HG02798 (cell line): Measurements from ENCODE around the gene EPHB3.

ENCODE experiments used
- ATAC-seq: cut with Tn5 transposase; IDR thresholded peaks from one replicate; pipeline ENCODE4 v1.9.1; 2021; ENCODE audit warnings: mild to moderate bottlenecking; ENCODE audit not compliant: unreplicated experiment, poor library complexity

Gene EPHB3

GRCh38 chr3:184594371-184595001 lies 32.9 kb downstream of the EPHB3 start:
- ATAC-seq = no peak

DNA sequence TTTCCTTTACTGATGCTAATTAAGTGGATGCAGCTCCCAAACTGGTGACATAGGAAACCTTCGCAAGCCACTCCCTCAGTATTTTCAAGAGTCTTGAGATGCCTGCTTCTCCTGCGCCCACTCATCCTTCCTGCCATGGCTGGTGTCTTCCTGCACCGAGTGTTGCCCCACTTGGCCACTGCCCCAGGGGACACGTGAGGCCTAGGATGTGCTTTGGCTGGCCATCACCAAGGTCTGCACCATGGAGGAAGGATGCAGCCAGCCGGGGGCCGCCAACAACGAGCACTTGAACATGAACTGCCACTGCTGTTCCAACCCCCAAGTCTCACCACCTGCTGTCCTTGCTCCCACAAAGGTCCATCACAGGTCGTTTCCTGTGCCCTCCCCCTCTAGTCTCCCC lies 34.1 kb downstream of the EPHB3 start:
- ATAC-seq = no peak

DNA sequence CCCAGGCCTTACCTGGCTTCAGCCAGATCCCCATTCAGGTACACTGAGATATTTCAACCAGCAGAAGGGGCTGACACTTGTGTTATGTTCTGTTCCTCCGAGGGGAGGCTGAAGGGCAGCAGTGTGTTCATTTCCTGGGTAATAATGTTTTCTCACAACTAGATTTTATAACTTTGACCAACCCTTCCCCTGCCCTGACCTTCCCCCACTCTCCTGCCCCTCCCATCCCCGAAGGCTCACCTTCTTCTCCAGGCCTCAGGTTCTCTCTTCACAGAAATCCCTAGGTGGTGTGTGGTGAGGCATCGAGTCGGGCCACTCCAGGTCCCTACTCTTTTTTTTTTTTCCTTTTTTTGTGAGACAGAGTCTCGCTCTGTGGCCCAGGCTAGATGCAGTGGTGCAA lies 34.6 kb downstream of the EPHB3 start:
- ATAC-seq = no peak

DNA sequence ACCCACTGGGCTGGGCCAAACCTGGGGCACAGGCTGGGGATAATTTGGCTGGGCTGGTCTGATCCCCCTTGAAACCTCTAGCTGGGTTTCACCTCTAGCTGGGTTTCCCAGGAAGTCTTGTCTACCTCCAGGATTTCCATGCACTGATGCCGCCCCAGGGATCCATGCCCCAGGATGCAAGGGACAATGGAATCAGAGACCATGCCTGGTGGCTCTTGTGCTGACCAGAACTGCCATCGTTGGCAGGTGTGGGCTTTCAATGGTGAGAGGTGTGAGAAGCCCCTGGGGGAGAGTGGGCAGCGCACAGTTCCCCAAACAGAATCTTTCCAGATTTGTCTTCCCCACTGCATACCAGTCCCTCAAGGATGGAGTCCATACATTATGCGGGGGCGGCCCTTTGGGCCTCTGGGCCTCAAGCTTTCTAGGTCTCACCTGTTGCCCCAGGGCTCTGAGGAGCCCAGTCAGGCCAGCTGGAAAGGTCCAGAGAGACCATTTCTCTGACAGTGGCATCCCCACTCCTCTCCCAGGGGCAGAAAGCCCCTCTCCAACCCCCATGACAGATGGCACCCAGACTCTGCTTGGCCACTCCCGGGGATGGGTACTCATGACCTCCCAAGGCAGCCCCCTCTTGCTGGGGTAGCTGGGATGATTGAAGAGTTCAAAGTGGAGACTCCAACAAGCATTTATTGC lies 35.4 kb downstream of the EPHB3 start:
- ATAC-seq = no peak

DNA sequence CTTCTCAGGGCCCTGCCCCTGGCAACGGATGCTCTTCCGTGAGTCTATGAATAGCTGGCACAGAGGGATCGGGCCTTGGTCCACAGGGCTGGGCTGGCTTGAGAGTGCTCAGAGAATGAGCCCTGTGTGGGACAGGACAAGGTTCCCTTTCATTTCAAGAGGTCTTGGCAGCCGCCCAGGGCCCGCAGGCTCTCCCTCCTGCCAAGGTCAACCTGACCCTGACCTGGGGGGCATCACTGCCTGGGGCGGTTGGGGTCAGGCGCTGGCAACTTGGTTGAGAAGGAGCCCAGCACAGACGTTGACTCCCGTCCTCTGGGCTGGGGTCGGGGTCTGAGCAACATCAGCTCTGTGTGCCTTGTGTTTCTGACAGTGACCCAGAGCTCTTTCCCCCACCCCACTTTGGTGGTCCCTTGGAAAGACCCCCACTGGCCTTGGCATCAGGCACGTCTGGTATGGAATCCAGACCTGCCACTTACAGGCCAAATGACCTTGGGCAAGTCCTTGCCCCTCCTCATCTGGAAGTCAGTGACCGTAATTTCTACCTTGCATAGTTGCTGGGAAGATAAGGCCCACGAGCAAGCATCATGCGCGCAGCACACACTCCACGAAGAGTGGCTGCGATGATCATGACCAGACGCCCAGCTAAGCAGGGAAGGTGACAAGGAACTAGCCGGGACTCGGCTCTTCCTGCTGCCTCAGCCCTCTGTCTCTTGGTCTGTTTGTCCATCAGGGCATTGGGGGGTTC lies 36.4 kb downstream of the EPHB3 start:
- ATAC-seq = no peak

GRCh38 chr3:184598574-184598927 lies 37.0 kb downstream of the EPHB3 start:
- no peak for ATAC-seq

DNA sequence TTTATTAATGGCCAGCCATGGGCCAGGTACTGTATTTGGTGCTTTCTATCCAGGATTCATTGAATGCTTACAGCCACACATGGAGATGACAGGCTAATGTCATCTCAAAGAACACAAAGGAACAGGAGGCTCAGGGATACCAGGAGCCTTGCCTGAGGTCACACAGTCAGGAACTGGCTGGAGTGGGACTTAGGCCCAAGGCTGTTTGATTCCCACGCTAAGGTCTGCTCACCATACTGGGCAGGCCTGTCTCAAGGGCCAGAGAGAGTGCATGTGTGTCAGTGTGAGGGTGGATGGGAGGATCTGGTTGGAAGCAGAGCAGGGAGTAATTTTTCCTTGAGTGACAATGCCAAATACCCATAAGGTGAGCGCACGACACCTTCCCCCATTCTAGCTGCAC lies 37.6 kb downstream of the EPHB3 start:
- no peak for ATAC-seq

- no peak for ATAC-seq
Measured at GRCh38 chr3:184600685-184601377, 39.2 kb downstream of the EPHB3 start.

GRCh38 chr3:184601576-184602371 lies 40.2 kb downstream of the EPHB3 start:
- ATAC-seq = no peak

DNA sequence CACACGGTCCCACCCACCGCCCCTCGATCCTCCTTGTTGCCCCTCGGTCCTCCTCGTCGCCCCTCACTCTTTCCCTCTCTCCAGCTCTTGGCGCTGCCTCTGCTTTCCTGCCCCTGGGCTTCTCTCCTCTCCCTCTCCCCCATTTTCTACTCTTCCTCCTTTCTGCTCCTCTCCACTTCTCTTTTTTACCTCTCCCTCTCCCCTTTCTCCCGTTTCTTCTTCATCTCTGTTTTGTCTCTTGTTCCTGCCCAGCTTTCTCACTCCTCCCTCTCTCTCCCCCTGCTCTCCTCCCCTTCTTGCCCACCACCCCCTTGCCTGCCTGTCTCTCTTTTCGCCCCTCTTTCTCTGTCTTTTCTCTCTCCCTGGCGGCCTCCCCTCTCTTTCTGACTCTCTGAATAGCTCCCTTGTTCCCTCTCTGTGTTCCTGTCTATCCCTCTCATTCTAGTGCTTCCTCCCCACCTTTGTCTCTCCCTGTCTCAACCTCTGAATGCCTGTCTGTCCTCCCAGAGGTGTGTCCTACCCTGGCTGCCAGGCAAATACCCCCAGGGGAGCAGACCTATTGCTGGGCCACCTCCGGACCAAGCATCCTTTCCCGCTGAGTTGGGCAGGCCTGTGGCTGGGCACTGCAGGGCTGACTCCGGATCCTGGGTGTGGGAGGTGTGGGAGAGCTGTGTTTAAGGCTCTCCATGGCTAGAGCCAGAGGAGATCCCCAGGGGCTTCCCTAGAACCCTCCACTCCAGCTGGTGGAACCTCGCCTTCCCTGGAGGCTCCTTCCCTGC lies 41.0 kb downstream of the EPHB3 start:
- ATAC-seq = no peak

DNA sequence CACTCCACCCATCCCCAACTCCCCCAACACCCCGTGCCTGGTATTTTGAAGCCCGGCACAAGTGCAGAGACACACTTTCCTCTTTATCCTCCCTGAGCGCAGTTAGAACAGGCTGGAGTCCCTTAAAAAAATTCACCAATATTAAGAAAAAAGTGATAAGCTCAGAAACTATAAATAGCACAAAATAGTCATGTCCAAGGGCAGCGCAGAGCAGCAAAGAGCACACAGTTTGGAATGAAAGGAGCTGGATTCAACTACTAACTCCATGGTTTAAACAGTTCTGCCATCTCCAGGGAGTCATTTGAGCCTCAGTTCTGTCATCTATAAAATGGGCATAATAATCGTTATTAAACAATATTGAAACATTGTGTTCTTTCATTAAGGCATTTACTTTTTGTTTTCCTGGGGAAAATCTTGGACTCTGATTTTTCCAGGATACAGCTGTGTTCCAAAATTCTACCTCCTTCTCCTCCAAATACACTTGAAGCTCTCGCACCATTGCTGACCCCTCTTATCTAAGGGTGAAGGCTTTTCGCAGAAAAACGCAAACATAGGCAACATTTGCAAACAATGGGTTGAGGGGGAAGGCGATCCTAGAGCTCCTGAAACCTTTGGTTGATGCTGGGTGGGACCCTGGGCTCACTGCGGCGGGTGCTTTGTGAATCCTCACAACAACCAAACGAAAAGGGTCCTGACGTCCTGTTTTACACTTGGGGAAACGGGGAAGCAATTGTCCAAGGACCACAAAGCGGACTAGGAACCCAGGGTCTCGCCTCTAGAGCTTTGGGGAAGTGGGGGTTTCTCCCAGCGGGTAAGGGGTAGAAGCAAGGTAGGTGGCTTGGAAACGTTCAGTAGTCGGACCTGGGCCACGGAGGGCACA lies 41.8 kb downstream of the EPHB3 start:
- no peak for ATAC-seq

DNA sequence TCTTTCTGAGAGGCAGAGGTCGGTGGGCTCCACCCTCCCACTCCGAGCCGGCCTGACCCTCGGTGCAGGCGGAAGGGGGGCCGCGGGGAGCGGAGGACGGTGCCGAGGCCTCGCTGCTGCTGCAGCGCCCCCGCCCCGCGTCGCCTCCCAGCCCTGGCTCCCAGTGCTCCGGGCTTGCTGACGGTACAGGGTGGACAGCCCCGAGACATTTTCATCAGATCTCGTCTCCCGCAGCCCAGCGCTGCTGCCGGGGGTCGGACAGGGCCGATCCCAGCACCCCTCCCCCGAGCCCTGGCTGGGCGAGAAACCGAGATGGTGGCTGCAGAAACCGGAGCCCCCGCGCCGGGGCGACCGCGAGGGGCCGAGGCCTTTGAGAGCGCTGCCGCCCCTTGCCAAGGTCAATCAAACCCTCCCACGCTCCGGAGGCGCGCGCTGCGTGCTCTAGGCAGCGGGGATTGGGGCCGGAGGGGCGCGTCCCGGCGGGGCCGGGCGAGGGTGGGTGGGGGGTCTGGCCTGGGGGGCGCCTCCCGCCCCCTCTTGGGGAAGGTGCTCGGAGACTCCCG lies 42.5 kb downstream of the EPHB3 start:
- ATAC-seq = no peak

DNA sequence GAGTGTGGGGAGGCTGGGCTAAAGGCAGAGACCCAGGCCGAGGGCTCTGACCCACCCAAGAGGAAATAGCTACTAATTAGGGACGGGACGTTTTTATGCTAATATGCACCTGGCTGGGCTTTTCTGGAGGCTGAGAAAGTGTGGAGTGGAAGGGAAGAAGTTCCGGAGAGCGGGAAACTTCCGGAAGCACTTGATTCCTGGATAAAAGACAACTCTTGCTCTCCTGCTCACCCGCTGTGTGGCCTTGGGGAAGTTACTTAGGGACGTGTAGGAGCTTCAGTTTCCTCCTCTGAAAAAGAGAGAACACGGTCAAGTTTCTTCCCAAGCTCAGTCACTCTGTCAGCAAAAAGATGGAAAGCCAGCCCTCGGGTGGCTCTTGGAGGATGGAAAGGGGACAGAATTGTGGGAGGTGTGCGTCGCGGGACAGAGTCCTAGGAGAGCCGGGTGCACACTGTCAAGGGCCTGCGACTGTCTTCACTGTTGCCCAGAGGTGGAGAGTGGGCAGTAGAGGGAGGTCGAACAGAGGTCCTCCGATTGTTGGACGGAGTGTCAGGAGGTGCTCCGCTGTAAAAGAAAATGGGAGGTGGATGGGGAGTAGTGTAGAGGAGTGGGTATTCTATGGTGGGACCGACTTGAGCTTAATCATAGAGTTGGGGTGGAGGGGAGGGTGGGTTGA lies 43.2 kb downstream of the EPHB3 start:
- no peak for ATAC-seq

DNA sequence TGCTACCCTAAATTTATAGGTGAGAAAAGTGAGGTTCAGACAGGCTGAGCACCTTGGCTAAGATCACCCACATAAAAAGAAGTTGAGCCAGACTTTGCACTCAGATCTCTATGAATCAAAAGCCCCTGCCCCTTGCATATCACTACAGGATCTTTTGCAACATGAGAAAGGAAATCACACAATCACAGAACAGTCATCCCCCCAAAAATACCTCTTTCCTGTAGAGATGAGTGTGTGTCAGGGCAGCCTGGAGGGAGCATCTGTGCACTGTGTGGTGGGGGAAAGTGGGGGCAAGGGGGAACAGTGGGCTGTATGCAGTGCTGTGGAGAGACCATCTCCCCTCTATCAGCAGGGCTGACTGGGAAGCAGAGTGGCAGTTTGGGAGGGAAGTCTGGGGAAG lies 46.6 kb downstream of the EPHB3 start:
- no peak for ATAC-seq

- ATAC-seq = no peak
Measured at GRCh38 chr3:184609476-184610244, 48.1 kb downstream of the EPHB3 start.

DNA sequence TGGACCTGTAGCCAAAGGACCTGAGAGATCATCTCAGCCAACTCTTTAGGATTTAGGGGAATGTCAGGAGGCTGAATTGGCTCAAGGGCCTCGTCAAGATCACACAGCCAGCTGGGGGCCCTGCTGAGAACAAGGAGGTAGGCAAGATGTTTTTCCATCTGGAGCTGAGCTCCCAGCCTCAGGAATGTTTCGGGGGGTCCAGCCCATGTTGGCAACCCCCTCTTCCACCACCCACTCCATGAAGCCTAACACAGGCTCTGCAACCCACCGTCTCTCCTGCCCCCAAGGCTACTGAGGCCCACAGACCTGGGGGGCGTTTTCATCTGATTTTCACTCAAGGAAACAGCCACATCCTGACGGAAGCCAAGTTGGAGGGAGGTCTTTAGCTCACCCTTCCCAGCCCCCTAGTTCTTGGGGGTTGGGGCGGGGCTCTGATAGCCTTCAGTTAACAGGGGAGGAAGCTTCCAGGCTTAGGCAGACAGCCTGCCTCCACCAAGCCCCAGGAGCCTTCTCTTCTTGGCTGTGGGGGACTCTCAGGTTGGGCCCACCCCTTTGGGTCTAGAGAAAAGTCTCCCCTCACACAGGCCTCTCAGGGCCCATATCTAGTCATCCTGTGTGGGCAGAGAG lies 48.8 kb downstream of the EPHB3 start:
- ATAC-seq = no peak
